GM21723 (cell line): ENCODE results near the gene PHLDB2.
A peak's percentile ranks its signal among the peaks of the same experiment; 100 is the strongest.

ENCODE experiments used
- ATAC-seq: cut with Tn5 transposase; IDR thresholded peaks from one replicate; pipeline ENCODE4 v1.9.1; 2021; ENCODE audit warnings: mild to moderate bottlenecking, moderate library complexity; ENCODE audit not compliant: unreplicated experiment

The PHLDB2 gene

DNA sequence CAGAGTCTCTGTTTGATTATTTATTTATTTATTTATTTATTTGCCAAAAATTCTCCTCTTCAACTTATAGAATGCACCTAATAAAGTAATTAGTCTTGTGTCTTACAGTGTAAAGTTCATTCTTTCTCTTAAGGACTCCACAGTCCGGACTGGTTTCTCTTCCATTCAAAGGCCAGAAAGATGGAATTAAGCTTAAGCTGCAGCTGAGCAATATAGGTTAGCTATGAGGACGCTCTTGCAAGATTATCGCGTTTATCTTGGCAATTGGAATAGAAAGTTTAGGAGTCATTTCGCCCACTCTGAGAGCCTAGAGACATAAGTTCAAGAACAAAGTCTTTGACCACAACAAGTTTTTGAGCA is 154.7 kb downstream of the PHLDB2 start:
- peak; percentile 46 for ATAC-seq

DNA sequence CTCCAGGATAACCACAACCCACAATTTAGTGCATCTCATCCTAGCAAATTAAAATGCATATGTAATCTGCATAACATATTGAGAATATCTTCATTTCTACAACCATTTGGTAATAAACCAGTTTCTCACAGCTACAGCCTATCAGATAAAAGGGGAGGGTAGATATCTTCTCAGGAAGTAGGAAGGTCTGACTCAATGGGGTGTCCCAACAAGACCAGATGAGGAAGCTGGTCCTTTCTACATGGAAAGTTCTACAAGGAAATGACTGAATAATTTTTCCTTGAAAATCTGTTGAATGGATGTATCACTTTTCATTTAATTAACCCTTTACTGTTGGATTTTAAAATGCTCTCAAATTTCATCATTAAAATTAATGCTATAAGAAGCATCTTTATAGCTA is 158.0 kb downstream of the PHLDB2 start:
- no peak for ATAC-seq

DNA sequence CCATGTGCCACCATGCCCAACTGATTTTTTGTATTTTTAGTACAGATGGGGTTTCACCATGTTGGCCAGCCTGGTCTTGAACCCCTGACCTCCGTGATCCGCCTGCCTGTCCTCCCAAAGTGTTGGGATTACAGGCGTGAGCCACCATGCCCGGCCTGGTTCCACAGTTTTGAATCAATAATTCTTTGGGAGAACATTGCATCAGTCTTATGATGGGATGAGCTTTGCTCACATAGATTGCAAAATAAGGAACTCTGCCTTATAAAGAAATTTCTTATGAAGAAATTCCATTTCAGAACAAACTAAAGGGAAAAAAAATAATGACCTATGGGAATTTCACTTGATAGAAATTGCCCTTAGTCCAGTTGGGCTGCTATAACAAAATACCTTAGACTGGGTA is 159.6 kb downstream of the PHLDB2 start:
- no peak for ATAC-seq

DNA sequence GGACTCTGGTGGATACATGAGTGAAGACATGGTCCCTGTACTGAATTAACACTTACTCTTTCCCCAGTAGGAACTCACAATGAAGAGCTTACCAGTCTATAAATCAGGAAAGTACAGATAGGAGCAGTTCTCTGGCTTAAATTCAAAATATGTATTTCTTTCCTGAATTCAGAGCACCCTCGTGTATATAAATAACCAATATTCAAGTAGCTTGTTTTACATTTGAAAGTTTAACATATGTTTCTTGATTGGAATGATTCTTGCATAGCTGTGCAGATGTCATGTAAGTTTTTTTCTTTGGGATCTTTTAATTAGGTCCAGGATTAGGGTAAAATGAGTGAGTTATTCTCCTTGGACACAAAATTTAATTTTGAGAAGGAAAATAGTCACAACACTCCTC is 160.7 kb downstream of the PHLDB2 start:
- ATAC-seq = no peak

DNA sequence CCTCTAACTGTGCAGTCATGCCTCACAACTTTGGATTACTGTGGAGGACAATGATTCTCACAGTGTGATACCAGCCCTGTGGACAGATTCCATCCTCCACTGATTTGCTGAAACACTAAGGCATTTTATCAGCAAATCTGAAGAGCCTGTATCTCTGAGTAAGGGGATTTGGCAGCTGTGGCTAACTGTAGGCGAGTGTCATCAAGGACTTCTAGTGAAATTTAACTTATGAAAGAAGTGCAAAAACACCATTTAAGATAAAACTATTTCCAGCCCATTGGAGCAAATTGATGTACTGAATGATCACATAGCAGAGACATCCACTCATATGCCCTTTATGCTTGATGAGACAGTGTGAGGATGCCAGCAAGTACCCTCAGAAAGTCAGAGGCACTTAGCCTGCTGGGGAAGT is 161.6 kb downstream of the PHLDB2 start:
- no peak for ATAC-seq
